GM12874 (cell line): ENCODE measurements around the gene HMGCS1.

Source experiments
- TF ChIP-seq, protein P1 (sequence below): IDR thresholded peaks from 2 replicates; pipeline ENCODE4 v1.5.1; 2011; ENCODE audit warnings: low read depth, mild to moderate bottlenecking, control low read depth, low read length, moderate library complexity; ENCODE audit not compliant: insufficient read depth

Gene HMGCS1

DNA sequence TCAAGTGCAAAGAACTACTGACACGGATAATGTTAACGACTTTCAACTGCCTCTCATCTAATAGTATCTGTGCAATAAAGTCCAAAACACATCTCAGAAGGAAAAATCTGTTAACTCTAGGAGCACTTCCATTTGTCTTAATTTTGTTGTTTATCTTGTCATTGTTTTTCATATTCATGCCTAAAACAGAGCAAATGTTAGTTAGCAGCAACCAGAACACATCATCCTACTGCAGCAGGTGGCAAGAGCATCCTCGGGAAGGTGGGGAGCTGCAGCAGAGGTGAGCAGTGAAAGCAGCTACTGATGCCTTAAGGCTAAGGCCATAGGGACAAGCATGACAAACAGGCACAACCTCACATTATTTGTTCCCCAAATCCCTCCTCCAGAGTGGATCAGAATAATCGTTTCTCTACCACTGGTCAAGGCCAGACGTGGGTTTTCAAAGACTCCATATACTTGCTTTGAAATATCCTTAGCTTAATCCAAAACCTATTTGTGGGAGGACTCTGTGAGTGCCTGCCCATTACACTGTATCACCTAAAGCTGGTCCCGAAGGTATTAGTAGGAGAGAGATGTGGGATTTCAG is 1.0 kb downstream of the HMGCS1 start:
- TF ChIP-seq, protein P1, sequence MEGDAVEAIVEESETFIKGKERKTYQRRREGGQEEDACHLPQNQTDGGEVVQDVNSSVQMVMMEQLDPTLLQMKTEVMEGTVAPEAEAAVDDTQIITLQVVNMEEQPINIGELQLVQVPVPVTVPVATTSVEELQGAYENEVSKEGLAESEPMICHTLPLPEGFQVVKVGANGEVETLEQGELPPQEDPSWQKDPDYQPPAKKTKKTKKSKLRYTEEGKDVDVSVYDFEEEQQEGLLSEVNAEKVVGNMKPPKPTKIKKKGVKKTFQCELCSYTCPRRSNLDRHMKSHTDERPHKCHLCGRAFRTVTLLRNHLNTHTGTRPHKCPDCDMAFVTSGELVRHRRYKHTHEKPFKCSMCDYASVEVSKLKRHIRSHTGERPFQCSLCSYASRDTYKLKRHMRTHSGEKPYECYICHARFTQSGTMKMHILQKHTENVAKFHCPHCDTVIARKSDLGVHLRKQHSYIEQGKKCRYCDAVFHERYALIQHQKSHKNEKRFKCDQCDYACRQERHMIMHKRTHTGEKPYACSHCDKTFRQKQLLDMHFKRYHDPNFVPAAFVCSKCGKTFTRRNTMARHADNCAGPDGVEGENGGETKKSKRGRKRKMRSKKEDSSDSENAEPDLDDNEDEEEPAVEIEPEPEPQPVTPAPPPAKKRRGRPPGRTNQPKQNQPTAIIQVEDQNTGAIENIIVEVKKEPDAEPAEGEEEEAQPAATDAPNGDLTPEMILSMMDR, result no peak

- TF ChIP-seq, protein P1, result no peak
Observed at GRCh38 chr5:43309637-43310036, 3.6 kb downstream of the HMGCS1 start.

DNA sequence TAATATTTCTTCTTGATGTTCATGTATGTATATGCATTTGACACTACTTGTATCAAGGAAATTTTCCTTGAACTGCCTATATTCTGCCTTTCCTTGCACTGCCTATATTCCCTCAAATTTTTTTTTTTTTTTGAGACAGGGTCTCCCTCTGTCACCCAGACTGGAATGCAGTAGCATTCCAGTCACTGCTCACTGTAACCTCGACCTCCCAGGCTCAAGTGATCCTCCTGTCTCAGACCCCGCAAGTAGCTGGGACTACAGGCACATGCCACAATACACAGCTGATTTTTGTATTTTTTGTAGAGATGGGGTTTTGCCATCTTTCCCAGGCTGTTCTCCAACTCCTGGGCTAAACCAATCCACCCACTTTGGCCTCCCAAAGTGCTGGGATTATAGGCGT is 4.1 kb downstream of the HMGCS1 start:
- TF ChIP-seq, protein P1, result no peak

DNA sequence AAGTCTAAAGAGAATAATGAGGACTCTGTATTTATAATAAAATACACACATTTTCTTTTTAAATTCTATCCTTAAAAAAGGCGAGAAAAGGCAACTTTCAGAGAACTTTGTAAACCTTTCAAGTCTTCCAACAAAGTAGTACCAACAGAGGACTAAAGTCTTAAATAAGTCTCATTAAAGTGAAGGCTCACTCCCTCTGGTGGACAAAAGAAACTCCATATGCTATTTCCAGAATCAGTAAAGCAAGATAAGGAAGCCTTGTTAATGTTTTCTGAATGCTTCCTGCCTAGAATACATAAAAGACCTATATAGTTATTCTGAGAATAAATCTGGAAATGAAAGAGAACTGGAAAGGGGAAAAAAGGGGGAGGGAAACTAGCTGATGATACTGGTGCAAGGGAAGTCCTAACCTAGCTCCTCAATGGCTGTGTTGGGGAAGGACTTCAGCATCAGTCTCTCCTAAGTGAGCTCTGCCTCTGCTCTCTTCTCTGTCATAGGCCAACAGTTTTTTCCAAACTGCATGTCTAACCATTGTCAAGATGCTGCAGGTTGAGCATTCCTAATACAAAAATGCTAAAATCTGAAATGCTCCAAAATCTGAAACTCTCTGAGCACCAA is 7.2 kb downstream of the HMGCS1 start:
- TF ChIP-seq, protein P1, result peak; percentile 45; the same call in 1 of the 2 replicates

GRCh38 chr5:43304525-43304924 is 8.7 kb downstream of the HMGCS1 start:
- TF ChIP-seq, protein P1, result no peak

DNA sequence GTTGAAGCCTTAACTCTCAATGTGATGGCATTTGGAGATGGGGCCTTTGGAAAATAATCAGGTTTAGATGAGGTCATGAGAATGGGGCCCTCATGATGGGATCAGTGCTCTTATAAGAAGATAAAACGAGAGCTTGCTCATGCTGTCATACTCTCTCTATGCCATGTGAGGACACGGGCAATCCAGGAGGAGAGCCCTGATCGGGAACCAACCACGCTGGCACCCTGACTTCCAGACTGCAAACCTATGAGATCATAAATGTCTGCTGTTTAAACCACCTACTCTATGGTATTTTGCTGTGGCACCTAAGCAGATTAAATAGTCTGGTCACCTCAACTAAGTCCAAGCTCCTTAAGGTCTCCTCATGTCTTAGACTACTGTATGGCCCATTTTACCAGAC is 10.0 kb downstream of the HMGCS1 start:
- TF ChIP-seq, protein P1, result no peak

DNA sequence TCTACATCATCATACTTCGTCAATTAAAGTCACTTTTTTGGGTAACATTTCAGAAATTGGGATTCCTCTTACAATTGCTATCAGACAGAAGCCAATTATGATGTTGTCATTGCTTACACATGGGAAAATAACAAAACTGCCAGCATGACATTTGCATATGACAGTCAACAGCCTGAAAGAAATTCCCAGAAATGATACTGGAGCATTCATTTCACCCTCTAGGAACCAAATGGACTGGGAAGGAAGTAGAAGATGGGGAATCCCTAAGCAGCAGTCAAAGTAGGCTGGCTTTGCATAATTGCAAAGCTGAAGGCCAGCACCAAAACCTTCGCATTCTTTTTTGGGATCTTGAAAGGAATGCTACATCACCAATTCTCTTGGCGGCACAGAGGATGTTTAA is 10.7 kb downstream of the HMGCS1 start:
- TF ChIP-seq, protein P1, result no peak
